GM21447 (cell line): ENCODE results near the gene SLC38A8.

Experiments used
- ATAC-seq: cut with Tn5 transposase; IDR thresholded peaks from one replicate; pipeline ENCODE4 v1.9.1; 2021; ENCODE audit not compliant: unreplicated experiment

The SLC38A8 gene

DNA sequence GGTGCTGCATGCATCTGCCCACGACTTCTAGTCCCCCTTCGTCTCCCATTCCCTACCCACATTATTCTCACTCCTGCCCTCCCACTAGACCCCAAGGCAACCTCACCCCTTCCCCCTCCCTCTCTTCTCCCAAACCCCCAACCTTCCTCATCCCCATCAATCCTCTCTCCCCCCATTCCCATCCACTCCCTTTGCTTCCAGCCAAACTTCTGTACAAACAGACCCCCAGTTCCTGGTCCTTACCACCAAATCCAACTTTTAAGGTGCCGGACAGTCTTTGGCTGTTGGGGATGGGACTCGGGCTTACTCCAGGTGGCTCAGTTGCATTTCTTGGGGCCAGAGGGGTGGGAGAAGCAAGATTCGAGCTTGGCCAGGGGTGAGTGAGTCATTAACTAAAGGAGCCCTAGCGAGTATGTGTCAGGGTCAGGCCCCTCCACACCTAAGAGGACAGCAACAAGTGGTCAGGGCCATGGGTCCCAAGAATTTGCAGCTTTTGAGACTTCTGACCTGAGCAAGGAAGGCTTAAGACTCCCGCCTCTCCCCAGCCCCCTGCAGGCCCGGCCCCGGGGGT is at the start of gene SLC38A8:
SLC38A8 (minus strand) TSS at position 488 of the 571 bp plus-strand sequence. CDS start 638 bp downstream, outside the sequence.
- no peak for ATAC-seq

DNA sequence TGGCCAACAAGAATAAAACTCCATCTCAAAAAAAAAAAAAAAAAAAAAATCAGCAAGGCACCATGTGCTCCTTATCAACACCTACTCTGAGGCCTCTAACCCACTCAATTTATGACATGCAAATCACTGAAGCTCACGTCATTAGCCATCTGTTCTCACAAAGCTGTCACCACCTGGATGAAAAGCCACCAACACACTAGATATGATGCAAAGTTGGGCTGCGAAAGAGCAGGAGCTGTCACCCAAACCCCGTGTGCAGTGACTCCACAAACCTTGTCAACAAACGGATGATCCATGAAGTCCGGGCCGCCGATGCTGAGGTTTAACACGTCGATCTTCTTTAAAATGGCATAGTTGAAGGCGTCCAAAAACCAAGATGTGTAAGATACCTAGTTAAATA is 48.9 kb upstream of the SLC38A8 start:
- no peak for ATAC-seq

DNA sequence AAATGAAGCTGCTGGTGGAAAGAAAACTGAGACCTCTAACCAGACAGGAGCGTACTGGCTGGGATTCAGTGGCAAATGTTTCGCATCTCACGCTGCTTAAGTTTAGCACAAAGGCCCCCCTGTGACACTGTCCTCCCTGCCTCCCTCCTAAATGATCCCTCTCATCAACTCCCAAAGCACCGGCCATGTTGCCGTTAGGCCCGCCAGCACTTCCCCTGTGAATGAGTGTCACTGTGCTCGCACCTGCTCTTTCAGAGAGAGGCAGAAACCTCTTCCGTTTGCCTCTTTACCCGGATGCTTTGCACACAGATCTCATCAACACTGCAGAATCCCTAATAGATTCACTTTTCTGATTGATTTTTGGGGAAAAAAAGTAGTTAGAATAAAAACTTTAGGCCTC is 47.6 kb upstream of the SLC38A8 start:
- no peak for ATAC-seq

DNA sequence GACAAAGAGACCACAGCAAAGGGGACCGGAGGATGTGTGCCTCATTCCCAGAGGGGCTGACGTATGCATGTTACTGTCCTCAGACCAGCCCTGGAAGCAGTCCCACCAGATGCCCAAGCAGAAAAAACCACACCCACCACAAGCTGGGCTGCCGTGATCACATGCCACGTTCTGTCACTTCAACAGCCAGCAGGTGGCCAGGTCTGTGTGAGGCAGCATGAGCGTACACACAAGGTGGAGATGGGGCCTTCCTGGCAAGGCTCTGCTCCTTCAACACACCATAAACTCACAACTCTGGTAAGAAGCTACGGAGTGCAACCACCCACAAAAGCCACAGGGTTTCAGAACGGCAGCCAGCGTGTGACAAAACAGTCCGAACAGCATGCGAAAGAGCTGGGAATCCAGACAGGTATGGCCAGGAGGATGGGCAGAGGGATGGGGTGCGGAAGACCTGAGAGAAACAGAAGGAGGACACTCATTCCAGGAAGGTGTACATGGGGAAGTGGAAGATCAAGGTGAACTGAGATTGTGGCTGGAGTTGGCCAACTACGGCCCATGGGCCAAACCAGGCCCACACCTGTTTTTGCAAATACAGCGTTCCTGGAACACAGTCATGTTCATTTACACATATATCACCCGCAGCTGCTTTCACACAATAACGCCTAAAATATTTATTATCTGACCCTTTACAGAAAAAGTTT is 46.2 kb upstream of the SLC38A8 start:
- ATAC-seq, result peak; percentile 75

DNA sequence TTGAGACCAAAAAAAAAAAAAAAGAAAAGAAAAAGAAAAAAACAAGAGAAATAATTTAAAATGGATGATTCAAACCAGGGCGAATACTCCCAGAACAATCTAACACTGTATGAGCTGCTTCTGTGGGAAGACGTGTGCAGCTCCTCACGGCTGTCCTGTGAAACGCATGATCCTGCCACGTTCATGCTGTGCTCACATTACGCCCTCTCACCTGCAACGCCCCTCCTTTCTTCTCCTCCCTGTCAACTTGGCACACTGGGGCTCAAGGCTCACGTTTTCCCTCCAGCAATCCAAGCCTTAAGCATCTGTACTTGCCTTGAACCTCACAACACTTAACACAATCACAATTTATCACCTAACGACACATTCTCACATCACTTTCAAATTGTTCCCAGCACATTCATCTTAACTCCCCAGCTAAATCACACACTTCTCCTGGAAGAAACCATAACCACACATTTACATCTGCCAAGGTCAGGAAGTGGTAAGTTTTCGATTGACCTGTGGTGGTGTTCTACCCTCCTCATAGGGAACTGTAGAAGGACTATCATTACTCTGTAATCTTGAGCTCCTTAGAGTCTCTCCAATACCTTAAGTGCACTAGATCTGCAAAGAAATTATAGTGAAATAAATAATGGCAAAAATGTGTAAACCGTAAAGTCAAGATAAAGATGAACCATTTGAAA is 45.0 kb upstream of the SLC38A8 start:
- no peak for ATAC-seq

DNA sequence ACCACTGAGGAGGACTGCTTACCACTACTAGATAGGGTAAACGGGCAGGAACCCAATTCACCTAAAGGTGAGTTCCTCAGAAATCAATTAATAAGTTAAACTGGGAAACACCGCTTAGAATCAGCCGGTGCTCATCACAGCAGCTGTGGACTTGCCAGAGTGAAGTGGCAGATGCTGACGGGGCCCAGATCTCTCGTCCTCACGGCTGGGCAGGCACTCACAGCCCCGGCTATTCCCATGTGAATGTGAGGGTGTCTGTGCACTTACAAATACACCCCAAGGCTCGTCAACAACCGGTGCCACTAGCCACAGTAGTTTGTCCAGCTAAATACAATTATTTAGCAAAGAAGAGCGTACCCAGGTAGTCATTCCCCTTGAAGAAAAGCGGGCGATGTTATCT is 44.4 kb upstream of the SLC38A8 start:
- ATAC-seq, result no peak

DNA sequence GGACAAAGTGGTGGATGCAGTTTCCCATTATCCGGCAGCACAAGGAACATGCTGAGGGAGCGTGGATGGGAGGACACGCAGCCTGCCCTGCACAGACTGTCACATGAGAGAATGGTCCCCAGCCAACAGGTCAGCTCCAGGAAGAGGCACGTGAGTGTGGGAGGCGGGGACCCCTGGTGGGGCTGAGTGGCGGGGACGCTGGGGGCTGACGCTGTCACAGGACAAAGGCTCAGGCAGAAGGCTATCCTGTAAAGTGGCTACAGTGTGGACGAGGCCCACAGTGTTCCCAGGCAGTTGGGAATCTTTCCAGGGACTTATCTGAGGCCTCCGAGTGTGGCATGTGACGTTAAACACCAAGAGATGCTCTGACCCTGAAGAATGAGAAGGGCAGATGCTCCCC is 43.7 kb upstream of the SLC38A8 start:
- no peak for ATAC-seq

DNA sequence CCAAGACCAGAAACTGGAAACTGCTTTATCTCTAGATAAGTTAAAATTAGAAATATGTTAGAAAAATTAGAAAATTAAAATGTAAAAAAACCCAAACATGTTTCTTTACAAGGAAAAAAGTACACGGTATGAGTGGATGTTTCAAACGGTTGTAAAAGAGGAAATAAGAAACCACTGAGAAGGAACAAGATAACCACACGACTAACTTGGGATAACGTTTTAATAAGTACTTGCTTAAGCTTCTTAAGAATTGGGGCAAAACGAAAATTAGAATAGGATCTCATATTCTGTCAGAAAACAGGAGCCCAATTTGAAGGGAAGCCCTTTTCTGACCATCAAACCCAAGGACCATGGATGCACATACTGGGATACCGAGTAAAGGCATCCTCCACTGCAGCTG is 43.2 kb upstream of the SLC38A8 start:
- no peak for ATAC-seq

DNA sequence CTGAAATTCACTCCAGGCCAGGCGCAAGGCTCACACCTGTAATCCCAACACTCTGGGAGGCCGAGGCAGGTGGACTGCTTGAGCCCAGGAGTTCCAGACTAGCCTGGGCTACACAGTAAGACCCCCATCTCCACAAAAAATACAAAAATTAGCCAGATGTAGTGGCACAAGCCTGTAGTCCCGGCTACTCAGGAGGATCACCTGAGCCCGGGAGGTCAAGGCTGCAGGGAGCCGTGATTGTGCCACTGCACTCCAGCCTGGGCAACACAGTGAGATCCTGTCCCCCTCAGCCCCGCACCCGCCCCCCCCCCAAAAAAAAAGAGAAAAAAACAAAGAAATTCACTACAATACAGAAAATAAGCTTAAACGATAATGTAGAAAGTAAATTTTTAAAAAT is 42.7 kb upstream of the SLC38A8 start:
- no peak for ATAC-seq

DNA sequence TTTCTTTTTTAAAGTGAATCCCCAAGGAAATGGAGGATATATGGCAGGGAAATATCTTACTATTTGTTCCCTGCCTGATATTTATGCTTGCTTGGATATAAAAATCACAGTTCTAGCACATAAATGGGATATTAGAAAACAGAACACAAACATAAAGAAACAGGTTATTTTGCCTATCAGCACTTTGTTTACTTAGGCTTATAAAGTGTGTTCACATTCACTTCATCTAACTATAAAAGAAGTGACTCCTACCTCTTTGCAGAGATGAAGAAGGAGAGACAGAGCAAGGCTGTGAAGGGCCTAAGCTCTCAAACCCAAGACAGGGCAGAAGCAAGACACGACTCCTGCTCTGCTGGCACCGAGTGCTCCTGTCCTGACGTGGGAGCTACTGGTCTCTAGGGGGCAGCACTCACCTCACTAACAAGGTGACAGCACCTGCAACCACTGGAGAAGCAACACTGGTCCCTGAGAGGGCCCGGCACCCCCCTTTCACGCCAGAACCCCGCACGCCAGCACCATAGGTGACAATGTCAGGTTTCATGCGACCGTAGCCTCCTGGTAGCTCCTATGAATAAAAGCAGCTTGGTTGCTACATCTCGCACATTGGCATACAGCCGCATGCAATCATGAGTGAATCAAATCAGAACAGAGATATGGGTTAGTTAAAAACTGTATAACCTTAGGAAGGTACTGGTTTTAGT is 42.1 kb upstream of the SLC38A8 start:
- ATAC-seq, result no peak

DNA sequence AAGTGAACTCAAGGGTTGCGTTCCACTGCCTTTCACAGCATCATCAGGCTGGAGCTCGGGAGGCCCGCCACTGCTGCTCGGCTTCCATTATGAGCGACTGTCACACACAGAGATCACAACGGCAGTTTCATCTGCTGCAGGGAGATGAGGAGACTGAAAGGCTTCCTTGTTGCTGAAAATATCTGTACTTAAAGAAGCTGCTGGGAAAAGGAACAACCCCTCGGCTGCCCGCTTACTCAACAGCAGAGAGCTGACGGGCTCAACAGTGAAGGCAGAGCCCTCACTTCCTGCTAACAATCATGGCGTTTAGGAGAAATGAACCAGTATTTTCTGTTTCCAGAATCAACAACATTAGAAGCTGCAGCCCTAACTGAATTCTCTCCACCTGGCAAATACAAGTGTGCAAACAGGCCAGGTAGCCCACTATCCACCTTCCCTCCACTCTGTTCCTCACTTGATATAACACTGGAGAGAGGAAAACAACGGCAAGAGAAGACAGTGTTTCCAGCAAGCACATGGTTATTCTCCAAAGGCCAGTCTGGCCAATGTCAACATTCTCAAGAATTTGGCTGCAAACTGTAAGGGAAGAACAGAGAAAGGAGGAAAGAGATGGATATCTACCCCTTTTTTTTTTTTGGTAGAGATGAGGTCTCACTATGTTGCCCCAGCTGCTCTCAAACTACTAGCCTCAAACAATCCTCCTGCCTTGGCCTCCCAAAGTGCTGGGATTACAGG is 40.4 kb upstream of the SLC38A8 start:
- no peak for ATAC-seq

DNA sequence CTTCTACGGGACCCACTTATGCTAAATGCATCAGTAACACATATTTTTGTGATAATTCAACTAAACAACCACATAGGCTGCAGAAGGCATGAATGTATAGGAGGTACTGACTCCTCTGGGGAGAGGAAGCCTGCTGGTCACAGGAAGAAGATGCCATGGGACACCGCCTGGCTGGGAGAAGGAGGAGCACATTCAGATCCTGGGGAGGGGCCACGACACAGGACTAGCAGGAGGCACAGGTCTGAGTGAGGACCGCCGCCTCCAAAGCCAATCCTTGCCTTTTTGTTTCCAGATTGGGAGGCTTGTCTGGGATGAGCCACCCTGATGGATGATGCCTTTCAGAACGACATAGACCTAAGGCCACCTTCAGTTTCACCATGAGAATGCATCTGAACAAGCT is 39.5 kb upstream of the SLC38A8 start:
- no peak for ATAC-seq

DNA sequence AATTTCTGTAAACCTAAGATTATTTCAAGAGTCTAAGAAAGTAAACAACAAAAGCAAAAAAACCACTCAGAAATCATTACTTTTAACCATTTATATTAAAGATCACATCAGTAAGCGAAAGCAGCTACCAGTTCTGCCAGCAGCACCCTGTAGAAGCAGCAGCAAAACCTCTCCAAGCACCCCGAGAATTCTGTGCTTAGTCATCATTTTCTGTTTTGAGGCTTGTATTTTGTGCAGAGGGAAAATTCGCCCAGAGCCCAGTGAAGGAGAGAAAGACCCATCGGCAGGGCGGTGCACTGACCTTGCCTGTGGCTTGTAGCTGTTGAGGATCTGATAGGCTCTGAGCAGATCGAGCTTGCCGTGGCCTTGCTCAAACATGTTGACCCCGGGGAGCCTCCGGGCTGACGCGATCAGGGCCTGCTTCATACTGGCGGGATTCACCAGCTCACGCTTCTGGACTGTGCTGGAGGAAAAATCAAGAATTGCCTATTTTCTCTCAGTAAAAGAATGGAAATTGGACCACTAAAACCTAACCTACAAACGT is 38.9 kb upstream of the SLC38A8 start:
- no peak for ATAC-seq

DNA sequence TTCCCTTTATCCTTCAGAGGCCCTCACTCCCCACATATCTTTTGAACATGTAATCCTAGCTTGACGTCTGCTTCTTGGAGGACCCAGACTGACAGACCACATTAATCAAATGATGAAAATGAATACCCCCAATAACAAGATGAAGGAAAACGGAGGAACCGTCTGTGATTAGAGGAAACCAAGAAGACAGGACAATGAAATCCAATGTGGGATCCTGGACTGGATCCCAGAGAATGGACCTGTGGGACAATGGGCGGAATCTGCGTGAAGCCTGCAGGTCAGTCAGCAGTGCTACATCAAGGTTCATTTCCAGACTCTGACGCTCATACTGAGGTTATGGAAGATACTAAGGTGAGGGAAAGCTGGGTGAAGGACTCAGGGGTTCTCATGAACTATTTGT is 38.2 kb upstream of the SLC38A8 start:
- no peak for ATAC-seq

DNA sequence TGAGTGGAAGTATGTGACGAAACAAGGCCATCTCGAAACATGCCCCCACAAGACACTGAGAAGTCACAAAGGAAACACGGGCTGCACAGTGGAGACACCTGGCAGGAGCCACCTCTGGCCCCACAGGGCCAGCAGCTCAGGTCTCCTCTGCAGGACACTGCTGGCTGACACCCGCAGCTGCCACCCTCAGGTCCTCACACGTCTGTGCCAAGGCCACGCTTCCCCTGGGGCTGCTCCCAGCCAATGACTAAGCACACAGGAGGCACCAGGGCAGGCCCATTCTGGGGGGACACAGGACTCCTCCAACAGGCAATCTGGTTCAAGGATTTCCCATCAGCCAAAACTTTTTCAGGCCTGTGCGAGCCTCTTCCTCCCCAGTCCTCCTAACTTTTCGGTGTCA is 37.8 kb upstream of the SLC38A8 start:
- no peak for ATAC-seq

DNA sequence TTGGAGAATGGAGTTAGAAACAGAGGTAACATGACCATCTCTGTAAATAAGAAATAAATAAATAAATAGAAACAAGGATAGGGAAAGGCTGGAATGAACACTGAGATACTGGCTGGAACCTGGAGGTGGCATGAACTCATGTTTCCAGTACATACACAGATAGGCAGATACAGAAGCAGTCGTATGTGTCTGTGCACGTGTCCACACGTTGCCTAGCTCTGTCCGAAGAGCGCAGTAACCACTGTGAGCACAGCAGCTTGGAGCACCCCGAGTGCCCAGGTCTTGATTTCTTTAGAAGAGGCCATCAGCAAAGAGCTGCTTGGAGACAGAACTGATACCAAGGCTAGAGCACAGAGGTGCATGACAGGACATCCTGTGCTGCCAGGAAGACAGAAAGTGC is 37.1 kb upstream of the SLC38A8 start:
- no peak for ATAC-seq

DNA sequence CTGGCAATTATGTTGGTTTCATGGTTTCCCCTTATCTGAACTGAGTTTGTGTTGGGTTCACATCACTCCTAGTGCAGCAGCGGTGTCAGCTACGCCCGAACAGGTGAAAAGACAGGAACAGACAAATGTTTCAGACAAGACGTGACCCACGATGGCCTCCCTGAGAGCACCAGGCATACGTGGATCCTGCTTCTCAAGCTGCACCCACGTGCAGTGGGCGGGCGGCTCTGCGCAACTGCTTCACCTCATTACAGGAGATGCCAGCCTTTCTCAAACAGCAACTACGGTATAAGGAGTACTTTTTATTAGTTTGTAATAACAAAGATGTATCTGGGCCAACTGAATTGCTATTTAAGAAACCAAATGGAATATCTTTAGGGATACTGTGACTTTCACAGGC is 32.8 kb upstream of the SLC38A8 start:
- no peak for ATAC-seq

DNA sequence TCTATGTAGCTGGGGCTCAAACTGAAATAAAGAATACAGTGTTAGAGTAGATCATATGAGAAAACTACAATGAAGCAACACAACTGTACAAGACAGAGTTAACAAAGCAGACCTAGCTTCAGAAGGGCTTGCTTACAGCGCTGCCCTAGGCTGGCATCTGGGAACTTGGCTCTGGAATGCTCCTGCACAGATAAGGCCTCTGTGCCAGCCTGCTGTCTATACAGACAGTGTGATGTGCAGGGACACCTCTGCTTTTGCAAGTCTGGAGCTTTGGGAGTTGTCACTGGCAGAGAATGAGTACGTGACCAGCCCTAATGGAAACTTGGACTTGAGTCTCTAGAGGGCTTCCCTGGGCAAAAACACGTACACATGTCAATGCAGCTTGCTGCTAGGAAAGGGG is 32.1 kb upstream of the SLC38A8 start:
- ATAC-seq, result no peak

DNA sequence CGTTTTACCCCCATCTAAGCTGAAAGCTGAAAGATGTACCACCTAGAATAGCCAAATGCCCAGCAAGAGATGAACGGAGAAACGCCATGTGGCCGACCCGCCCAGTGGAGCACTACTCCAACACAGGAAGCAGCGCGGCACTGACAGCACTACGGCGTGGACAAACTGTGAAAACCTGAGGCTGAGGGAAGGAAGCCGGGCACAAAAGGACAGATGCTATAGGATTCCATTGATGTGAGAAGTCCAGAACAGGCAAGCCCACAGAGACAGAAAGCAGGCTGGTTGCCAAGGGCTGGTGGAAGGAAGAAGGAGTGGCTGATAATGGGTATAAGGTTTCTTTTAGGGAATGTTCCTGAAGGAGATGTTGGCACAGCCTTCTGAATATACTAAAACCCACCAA is 29.4 kb upstream of the SLC38A8 start:
- ATAC-seq, result no peak

DNA sequence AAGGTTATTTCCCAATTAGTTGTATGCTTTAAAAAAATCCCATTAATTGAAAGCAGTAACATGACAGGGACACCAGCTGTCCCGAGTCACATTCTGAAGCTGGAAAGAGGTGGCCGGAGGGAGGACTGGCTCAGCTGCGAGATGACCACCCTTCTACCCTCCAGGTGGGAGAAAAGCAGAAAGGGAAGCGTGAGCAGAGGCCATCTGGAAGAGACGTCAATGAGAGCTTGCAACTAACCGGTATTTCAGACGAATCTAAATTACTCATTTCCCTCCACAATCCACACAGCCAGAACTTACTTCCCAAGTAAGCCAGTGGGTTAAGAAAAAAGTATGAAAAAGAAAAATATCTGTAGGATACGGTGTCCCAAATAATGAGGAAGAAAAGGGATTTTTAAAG is 28.5 kb upstream of the SLC38A8 start:
- no peak for ATAC-seq

DNA sequence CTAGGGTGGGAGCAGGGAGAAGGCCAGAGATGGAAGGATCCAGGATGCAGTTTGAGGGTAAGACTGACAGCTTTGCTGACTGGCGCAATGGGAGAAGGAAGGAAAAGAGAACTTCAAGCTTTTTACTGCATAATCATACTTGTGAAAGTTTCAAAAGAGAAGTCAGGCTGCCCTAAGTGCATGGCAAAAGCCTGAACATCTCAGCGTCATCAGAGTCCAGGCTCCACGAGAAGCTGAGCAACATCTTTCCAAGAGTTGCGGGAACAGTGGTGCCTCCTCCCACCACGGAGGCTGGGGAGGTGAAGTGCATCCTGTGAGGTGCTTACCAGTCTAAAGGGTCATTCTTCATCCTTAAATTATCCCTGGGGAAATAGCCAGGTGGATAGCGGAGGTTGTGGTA is 26.9 kb upstream of the SLC38A8 start:
- ATAC-seq, result no peak
